SH-SY5Y (cell line): Measurements from ENCODE around the gene CCDC159.

Experiments
- GATA2 ChIP-seq: IDR thresholded peaks from 2 replicates; pipeline ENCODE4 v1.6.1; 2011; ENCODE audit warnings: mild to moderate bottlenecking, low read depth, low read length
- GATA3 ChIP-seq: IDR thresholded peaks from 2 replicates; pipeline ENCODE4 v1.6.1; 2011; ENCODE audit warnings: low read depth, mild to moderate bottlenecking, low read length, moderate library complexity

DNA sequence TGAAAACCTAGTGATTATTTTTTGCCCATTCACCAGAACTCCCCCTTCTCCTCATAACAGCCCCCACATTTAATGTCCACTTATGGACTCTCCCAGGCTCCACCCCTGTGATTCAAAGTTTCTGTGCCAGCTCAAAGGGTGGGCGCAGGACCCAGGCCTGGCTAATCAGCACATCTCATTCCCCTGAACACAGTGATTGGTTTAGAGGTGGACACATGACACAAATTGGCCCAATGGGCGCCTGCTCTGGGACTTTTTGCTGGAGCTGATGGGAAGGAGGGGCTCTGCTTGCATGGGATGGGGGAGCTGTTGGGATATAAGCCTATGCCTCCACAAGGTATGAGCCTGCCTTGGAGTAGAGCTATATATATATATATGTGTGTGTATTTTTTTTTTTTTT, 44.0 kb downstream of the CCDC159 start:
- TF ChIP-seq GATA3 (no peak), GATA2 (no peak)
